Measurements from ENCODE around the gene NPIPA3. TPM values are rescaled to one million over a fixed set of nuclear protein-coding genes. Genes with fewer than 3 reads are reported as not detected.
"Not testable (repeated sequence)": the region's sequence is repeated elsewhere in the genome, so short reads cannot be mapped to it uniquely, and the experiment has no call there.

NPIPA3 gene
- total RNA-seq: 0.47 and 0.78 TPM in 2 replicates
- 2.5 TPM for polyA plus RNA-seq (2012)

- DNase-seq (ENCODE audit: low read depth): not testable (repeated sequence)
Observed at GRCh38 chr16:14703156-14704011, at the start of gene NPIPA3. Gene NPIPA3 (plus strand): TSS chr16:14703411. CDS start chr16:14708944, 5,533 bp downstream.

DNA sequence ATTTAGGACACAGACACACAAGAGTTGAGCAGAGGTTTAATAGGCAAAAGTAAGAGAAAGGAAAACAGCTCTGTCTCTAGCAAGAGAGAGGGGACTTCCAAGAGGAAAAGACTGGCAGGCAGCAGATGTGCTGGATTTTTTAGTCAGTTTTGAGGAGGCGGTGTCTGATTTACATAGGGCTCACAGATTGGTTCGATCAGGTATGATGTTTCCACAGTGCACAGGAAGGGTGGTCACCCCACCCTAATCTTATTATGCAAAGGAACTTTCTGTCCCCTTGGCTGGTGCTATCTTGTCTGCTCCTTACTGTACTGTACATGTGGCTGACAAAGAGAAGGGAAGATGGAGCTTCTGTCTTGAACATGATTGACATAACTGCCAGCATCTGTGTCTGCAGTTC is 45.1 kb upstream of the NPIPA3 start:
- DNase-seq (ENCODE audit: low read depth): peak; percentile 60

DNA sequence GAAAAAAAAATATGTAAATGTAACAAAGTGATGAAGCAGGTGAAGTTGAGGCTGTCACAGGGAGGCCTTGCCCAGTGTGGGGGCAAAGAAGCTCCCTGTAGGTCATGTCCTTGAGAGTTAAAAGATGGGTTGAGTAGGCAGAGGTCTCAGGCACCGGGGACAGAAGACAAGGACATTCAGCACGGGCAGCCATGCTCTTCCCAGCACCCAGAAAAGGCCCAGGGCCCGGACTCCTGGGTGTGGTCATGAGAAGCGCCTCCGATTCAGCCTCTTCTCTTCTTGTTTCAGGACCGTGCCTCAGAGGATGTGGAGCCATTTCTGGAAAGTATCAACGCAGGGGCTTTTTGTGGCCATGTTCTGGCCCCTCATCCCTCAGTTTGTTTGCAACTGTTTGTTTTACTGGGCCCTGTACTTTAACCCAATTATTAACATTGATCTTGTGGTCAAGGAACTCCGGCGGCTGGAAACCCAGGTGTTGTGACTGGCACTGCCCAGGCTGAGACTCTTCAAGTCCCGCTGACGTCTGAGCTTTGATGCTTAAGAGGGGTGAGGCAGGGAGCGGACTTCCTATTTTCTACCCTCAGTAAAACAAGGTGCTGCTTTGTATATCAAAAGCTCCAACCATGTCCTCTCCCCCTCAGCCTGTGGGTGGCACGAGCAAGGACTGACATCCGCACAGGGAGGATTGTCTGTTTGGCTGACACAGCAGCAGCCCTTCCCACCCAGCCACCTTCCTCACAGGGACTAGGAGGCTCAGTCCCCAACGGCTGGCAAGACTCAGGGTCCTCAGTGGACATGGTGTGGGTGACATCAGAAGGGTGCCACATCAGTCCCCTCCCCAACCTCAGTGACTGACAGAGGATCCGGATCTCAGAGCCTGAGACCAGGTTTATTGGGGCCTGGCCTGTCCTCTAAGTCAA is 35.6 kb upstream of the NPIPA3 start:
- DNase-seq (ENCODE audit: low read depth): no peak

DNA sequence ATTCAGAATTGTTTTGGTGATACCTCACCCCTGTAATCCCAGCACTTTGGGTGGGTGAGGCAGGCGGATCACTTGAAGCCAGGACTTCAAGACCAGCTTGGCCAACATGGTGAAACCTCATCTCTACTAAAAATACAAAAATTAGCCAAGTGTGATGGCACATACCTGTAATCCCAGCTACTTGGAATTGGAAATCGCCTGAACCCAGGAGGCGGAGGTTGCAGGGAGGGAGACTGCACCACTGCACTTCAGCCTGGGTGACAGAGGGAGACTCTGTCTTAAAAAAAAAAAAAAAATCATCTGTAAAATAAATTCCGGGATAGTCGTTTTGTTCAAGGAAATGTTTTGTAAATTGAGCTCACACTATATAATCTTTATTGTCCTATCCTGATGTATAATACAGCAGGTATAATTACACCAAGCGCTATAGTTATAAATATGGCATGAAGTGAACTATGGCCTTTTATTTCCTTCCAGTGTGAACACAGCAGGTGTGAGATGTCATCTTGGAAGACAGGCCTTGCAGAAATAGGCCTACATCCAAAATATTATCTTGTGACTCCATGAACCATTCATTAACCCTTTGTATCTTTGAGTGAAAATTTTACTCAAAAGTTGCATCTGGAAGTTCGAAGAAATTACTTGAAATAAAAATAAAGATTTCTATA is 34.5 kb upstream of the NPIPA3 start:
- DNase-seq (ENCODE audit: low read depth): no peak

- peak; percentile 15 for DNase-seq (ENCODE audit: low read depth)
Observed at GRCh38 chr16:14669776-14670175, 33.4 kb upstream of the NPIPA3 start.

DNA sequence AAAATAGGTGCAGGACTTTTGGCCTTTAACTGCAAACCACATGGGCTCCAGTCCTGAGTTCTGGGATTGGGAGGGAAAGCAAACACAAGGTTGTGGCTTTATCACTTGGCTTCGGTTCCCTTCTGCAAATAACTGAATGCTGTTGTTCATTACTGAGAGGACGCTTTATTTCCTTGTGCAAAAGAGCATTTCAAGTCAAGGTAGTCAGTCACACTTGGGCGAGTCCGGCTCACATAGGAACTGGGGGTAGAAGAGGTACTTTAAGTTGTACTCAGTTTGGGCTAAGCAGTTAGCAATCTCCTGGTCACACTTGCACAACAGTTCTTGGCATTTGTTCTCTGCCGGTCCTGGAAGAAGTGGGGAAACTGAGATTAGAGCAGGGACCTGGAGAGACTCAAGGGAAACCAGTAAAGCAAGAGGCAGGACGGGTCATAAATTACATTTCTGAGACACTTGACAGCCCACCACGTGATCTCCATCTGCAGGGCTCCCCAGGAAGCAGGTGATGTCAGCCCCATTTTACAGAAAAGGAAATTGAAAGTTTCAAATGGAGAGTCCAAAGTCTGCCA is 30.7 kb upstream of the NPIPA3 start:
- DNase-seq (ENCODE audit: low read depth): no peak

GRCh38 chr16:14676633-14677032 is 26.6 kb upstream of the NPIPA3 start:
- no peak for DNase-seq (ENCODE audit: low read depth)

GRCh38 chr16:14677627-14678026 is 25.6 kb upstream of the NPIPA3 start:
- no peak for DNase-seq (ENCODE audit: low read depth)

- DNase-seq (ENCODE audit: low read depth): no peak
Observed at GRCh38 chr16:14678748-14679497, 24.3 kb upstream of the NPIPA3 start.

- DNase-seq (ENCODE audit: low read depth): not testable (repeated sequence)
Observed at GRCh38 chr16:14680396-14680795, 22.8 kb upstream of the NPIPA3 start.

GRCh38 chr16:14681115-14681514 is 22.1 kb upstream of the NPIPA3 start:
- no peak for DNase-seq (ENCODE audit: low read depth)

DNA sequence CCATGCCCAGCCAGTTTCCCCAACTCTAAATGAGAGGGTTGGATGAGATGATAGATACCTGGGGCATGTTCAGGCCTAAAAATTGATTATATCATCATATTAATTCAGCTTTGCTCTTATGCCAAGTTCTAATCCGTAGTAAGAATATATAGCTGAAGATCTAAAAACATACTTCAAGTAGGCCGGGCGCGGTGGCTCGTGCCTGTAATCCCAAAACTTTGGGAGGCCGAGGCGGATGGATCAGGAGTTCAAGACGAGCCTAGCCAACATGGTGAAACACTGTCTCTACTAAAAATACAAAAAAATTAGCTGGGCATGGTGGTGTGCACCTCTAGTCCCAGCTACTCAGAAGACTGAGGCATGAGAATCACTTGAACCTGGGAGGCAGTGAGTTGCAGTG is 21.1 kb upstream of the NPIPA3 start:
- no peak for DNase-seq (ENCODE audit: low read depth)

- not testable (repeated sequence) for DNase-seq (ENCODE audit: low read depth)
Observed at GRCh38 chr16:14685870-14686793, 17.1 kb upstream of the NPIPA3 start.

- DNase-seq (ENCODE audit: low read depth): not testable (repeated sequence)
Observed at GRCh38 chr16:14694129-14694528, 9.1 kb upstream of the NPIPA3 start, which contains the start of gene PLA2G10. Gene PLA2G10 (minus strand): TSS chr16:14694308. CDS start chr16:14694229, 79 bp downstream.

DNA sequence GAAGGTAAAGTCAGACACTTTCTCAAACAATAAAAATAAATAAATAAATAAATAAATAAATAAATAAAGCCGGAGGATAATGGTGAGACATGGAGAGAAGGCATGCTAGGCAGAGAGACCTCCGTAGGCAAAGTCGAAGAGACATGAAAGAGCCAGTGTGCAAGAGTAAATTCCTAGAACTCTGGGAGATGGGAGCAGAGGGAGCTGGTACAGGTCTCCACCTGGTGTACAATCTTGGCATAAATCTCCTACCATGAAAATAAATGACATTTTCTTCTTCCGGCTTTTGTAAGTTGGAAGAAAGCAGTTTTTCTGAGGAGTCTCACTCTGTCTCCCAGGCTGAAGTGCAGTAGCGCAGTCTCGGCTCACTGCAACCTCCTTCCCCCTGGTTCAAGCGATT is 1.4 kb upstream of the NPIPA3 start:
- DNase-seq (ENCODE audit: low read depth): not testable (repeated sequence)

DNA sequence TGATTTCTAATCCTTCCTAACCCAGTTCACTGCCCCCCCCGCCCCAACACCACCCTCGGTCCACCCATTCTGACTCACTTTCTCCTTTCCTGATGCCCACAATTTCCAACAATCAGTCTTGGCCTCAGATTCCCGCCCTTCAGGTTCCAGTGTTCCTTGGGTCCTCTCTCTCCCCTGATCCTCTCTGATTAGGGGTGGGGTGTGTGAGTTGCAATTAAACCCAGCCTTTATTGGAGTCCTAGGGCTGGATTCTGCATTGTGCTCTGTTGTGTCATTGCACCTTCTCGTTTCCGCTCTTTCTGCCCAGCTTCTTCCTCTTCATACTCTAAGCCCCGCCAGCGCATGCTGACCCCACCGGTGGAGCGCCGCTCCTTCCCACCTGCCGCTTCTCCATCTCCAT is 539 bp upstream of the NPIPA3 start:
- not testable (repeated sequence) for DNase-seq (ENCODE audit: low read depth)

GRCh38 chr16:14733233-14733632 is 30.0 kb downstream of the NPIPA3 start:
- not testable (repeated sequence) for DNase-seq (ENCODE audit: low read depth)

- DNase-seq (ENCODE audit: low read depth): not testable (repeated sequence)
Observed at GRCh38 chr16:14740832-14741385, 37.7 kb downstream of the NPIPA3 start.

GRCh38 chr16:14741794-14742193 is 38.6 kb downstream of the NPIPA3 start:
- DNase-seq (ENCODE audit: low read depth): not testable (repeated sequence)

Data from myocyte (in vitro differentiated cells).